PFSK-1 (cell line): ENCODE data around the gene ANKS1B.

Source experiments
- POLR2AphosphoS5 ChIP-seq: IDR thresholded peaks from 2 replicates; pipeline ENCODE4 v1.6.1; 2012; ENCODE audit warnings: low read depth, mild to moderate bottlenecking, control low read depth, low read length, moderate library complexity
- TAF1 ChIP-seq: IDR thresholded peaks from 2 replicates; pipeline ENCODE4 v1.6.1; 2012; ENCODE audit warnings: low read length, control low read depth, borderline replicate concordance; ENCODE audit not compliant: insufficient read depth

- TF ChIP-seq POLR2AphosphoS5 (no peak), TAF1 (no peak)
Observed at GRCh38 chr12:98819821-98820404, 1164.8 kb downstream of the ANKS1B start.
